ENCODE results near the gene TTLL12. TPM values are rescaled to one million over a fixed set of nuclear protein-coding genes. Genes with fewer than 3 reads are reported as not detected.
A peak's percentile ranks its signal among the peaks of the same experiment; 100 is the strongest.

TTLL12 gene
- total RNA-seq, 1 experiment from 2014 or later = 63.4 TPM

- Mint-ChIP-seq H3K4me3 (ENCODE audit: low read depth, unreplicated experiment) (no peak overlapping the region), H3K36me3 (ENCODE audit: insufficient read depth, unreplicated experiment) (peaks cover 81% of the 10 kb centered on the region), H3K4me1 (ENCODE audit: low read depth, unreplicated experiment) (no peaks in the 10 kb centered on the region), H3K27me3 (ENCODE audit: unreplicated experiment) (no peaks in the 10 kb centered on the region), H3K9me3 (ENCODE audit: low read depth, unreplicated experiment) (no peaks in the 10 kb centered on the region), H3K27ac (ENCODE audit: unreplicated experiment) (no peak overlapping the region)
- no TSS peak for BruUV-seq (replicated peaks)
- CTCF ChIA-PET = no interaction called here
- no peak for TF ChIP-seq CTCF (IDR thresholded peaks at IDR 0.05; ENCODE audit: unreplicated experiment)
- no peak for DNase-seq
- intact Hi-C loops (cut with micrococcal nuclease; ENCODE audit: unreplicated experiment) = no loop called here
Observed at GRCh38 chr22:43168471-43169309, 18.2 kb downstream of the TTLL12 start.

GRCh38 chr22:43167001-43167589 lies 19.8 kb downstream of the TTLL12 start:
- TF ChIP-seq CTCF (IDR thresholded peaks at IDR 0.05; ENCODE audit: unreplicated experiment) = no peak
- Mint-ChIP-seq H3K9me3 (ENCODE audit: low read depth, unreplicated experiment) (no peaks in the 10 kb centered on the region), H3K27ac (ENCODE audit: unreplicated experiment) (no peak overlapping the region), H3K27me3 (ENCODE audit: unreplicated experiment) (no peaks in the 10 kb centered on the region), H3K4me3 (ENCODE audit: low read depth, unreplicated experiment) (no peak overlapping the region), H3K36me3 (ENCODE audit: insufficient read depth, unreplicated experiment) (peaks cover 82% of the 10 kb centered on the region), H3K4me1 (ENCODE audit: low read depth, unreplicated experiment) (no peaks in the 10 kb centered on the region)
- CTCF ChIA-PET = no interaction called here
- intact Hi-C loops (cut with micrococcal nuclease; ENCODE audit: unreplicated experiment) = no loop called here
- no peak for DNase-seq
- BruUV-seq (replicated peaks) = no TSS peak

- peaks cover 82% of the 10 kb centered on the region for H3K36me3 Mint-ChIP-seq (ENCODE audit: insufficient read depth, unreplicated experiment)
- CTCF ChIA-PET = no interaction called here
- no peak for TF ChIP-seq CTCF (IDR thresholded peaks at IDR 0.05; ENCODE audit: unreplicated experiment)
- H3K9me3 Mint-ChIP-seq (ENCODE audit: low read depth, unreplicated experiment) = no peaks in the 10 kb centered on the region
- intact Hi-C loops (cut with micrococcal nuclease; ENCODE audit: unreplicated experiment) = no loop called here
- no peak overlapping the region for H3K4me3 Mint-ChIP-seq (ENCODE audit: low read depth, unreplicated experiment)
- H3K4me1 Mint-ChIP-seq (ENCODE audit: low read depth, unreplicated experiment) = no peaks in the 10 kb centered on the region
- no peak for DNase-seq
- no peaks in the 10 kb centered on the region for H3K27me3 Mint-ChIP-seq (ENCODE audit: unreplicated experiment)
- H3K27ac Mint-ChIP-seq (ENCODE audit: unreplicated experiment) = no peak overlapping the region
- BruUV-seq (replicated peaks) = TSS peak; percentile 30
Observed at GRCh38 chr22:43166132-43166930, 20.6 kb downstream of the TTLL12 start.

GRCh38 chr22:43164636-43165035 lies 22.3 kb downstream of the TTLL12 start:
- H3K4me1 Mint-ChIP-seq (ENCODE audit: low read depth, unreplicated experiment) = no peaks in the 10 kb centered on the region
- intact Hi-C loops (cut with micrococcal nuclease; ENCODE audit: unreplicated experiment) = no loop called here
- TF ChIP-seq CTCF (IDR thresholded peaks at IDR 0.05; ENCODE audit: unreplicated experiment) = no peak
- no peaks in the 10 kb centered on the region for H3K9me3 Mint-ChIP-seq (ENCODE audit: low read depth, unreplicated experiment)
- CTCF ChIA-PET = interaction anchor here (0.5 kb wide), 1 partner anchor 417 kb away, joined by 3 read pairs; no protein-coding TSS in a partner anchor
- DNase-seq = no peak
- no peak overlapping the region for H3K4me3 Mint-ChIP-seq (ENCODE audit: low read depth, unreplicated experiment)
- H3K36me3 Mint-ChIP-seq (ENCODE audit: insufficient read depth, unreplicated experiment) = peaks cover 90% of the 10 kb centered on the region
- BruUV-seq (replicated peaks) = no TSS peak
- H3K27ac Mint-ChIP-seq (ENCODE audit: unreplicated experiment) = no peak overlapping the region
- H3K27me3 Mint-ChIP-seq (ENCODE audit: unreplicated experiment) = no peaks in the 10 kb centered on the region

All from Calu3 (cell line).